ENCODE measurements around the gene GK.
"Not testable (repeated sequence)": the region's sequence is repeated elsewhere in the genome, so short reads cannot be mapped to it uniquely, and the experiment has no call there.

GK gene

DNA sequence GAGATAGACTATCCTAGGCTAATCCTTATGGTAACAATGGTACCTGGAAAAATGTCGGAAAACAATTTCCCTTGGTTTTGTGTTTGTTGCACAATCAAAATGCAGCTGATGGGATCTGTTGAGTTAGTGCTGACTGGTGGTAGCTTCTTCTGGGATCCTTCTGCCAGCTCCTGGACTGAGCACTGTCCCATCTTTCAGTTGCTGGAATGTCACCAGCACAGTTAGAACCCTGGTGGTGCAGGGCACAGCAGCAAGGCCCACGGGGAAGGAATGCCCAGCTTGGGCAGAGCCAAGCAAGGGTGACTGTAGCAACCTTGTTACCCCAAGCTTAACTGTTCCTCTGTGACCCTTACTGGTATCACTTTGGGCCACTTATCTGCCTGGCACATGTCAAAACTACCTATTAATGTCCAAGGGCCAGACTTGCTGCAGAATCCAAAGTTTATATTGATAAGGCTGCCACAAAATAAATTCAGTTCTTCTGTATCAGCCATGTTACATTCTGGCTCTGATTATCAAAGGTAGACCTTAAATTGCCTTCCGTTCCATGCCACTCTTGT is 53.1 kb downstream of the GK start:
- no peak for DNase-seq (ENCODE audit: low read depth in 2 of 2)

DNA sequence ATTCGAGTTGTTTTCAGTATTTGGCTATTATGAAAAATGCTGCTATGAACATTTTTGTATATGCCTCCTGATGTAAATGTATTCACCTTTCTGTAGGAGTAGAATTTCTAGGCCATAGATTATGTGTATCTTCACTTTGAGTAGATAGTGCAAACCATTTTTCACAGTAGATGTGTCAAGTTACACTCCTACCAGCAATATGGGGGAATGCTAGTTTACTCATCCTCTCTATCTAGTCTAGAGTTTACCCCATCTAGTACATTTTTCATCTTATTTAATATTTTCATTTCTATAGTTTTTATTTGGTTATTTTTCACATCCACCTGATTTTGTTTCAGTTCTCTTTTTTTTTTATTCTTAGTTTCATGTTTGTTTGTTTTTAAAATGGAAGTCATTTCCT is 59.0 kb downstream of the GK start:
- no peak for DNase-seq (ENCODE audit: low read depth in 2 of 2)

DNA sequence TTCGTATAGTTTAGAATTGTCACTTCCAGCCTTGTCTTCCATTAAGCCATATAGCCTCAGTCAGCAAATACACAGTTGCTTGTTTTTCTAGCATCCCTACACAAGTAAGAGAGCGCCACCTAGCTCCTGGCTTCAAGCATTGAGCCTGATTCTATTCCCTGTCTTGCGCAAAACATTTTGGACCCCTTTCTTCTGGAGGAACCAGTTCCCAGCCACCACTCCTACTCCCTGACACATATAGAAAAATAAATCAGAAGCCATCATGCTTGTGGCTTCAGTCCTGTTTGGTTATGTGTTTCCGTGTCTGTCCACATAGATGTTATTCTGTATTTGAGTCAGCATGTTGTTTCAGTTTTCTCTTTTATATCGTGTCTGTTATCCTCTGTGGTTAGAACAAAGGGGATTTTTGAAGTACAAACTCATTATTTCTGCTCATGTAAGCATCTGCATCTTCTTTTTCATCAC is 59.9 kb downstream of the GK start:
- DNase-seq (ENCODE audit: low read depth in 2 of 2) = peak; percentile 28 to 30

DNA sequence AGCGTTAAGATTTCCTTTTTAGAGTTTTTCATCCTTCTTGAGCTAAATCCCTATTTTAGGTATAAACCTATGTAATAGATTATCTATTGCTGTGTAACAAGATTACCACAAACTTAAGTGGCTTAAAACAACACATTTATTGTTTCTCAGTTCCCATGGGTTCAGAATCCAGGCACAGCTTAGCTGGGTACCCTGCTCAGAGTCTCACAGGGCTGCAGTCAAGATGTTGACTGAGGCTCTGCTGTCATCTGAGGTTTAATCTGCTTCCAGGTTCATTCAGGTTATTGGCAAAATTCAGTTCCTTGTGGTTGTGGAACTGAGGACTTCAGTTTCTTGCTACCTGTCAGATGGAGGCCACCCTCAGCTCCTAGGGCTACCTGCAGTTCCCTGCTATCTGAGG is 60.9 kb downstream of the GK start:
- DNase-seq (ENCODE audit: low read depth in 2 of 2) = no peak

DNA sequence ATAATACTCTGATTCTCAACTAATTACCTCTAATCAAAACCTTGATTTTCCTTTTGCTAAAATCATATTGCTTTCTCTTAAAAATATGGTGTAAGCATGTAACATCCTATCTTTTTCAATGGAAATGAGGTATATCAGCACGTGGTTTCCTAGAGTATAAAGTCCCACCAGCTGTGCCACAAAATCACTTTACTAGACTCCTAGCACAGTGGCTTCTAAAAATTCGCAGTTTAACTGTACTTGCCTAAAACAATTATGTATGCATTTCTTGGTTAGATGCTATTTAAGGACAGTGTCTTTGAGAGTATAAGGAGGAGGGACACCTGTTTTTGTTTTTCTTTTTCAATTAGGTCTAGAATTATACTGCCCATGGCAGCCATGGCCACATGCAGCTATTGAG is 62.8 kb downstream of the GK start:
- DNase-seq (ENCODE audit: low read depth in 2 of 2) = no peak

DNA sequence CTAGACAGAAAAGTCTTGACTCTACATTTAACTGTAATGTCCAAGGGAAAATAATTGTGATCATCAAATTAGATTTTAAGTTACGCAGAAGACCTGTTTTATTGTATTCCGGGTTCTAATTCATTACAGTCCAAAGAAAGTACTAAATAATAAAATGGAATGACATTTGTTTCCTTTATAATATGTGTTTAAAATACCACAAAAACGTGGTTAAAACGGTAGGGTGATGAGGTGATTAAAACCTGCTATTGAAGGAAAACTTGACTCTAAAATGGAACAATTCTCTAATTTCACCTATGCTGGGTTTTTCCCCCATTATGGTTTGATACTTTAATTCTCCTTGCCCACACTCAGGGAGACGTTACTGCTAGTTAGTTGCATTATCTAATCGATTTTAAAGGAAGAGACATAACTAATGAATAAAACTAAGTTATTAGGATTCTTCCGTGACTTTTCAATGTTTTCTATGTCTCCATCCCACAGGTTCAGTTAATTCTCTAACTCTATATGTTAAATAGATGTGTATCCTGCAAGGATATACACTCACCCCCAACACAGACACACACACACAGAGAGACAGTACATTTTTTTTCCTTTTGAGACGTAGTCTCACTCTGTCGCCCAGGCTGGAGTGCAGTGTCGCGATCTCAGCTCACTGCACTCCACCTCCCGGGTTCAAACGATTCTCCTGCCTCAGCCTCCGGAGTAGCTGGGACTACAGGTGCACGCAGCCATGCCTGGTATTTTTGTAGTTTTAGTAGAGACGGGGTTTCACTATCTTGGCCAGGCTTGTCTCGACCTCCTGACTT is 80.8 kb downstream of the GK start:
- DNase-seq (ENCODE audit: low read depth in 2 of 2) = no peak

DNA sequence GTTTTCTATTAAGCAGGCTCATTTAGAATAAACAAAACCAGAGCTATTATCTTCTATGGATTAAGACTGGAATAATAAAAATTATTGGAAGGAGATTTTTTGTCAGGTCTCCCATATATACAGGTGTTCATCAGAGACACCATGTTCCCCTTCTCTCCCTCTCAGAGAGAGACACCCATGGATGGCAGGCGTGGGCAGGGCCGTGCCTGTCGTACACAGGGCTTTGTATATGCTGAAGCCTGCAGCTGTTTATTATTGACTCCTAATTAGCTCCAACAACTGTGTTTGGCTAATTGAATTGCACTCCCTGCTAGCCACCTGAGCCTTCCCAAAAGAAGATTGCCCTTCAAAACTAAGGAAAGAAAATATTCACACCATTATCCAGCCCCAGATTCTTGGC is 81.6 kb downstream of the GK start:
- DNase-seq (ENCODE audit: low read depth in 2 of 2) = no peak

DNA sequence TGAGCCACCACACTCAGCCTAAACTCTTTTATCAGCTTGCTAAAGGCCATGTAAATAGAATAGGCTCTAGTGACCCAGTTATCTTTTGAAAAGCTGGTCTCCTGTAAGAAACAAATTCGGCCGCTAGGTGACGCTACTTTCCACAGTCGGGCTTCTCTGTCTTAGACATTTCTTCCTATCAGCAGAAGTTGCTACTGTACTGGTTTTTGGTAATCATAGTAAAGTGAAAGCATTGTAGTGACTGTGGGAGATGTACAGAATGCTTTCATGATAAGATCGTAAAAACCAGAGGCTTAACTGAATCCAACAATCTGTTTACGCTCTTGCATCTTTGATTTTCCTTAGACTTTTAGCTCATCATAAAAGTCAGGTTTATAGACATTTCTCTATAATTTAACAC is 82.6 kb downstream of the GK start:
- DNase-seq (ENCODE audit: low read depth in 2 of 2) = peak; percentile 18 to 26

DNA sequence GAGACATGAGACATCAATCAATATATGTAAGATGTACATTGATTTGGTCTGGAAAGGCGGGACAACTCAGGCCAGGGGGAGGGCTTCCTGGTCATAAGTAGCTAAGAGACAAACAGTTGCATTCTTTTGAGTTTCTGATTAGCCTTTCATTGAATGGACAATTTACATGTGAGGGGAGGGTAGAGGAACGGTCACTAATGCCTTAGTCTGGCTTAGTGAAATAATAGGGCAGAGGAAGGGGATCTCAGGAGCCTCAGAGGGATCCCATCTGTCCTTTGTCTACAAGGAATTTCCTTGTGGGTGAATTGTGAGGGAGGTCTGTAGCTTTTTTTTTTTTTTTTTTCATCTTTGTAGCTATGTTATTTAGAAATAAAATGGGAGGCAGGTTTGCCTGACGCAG is 88.3 kb downstream of the GK start:
- no peak for DNase-seq (ENCODE audit: low read depth in 2 of 2)

DNA sequence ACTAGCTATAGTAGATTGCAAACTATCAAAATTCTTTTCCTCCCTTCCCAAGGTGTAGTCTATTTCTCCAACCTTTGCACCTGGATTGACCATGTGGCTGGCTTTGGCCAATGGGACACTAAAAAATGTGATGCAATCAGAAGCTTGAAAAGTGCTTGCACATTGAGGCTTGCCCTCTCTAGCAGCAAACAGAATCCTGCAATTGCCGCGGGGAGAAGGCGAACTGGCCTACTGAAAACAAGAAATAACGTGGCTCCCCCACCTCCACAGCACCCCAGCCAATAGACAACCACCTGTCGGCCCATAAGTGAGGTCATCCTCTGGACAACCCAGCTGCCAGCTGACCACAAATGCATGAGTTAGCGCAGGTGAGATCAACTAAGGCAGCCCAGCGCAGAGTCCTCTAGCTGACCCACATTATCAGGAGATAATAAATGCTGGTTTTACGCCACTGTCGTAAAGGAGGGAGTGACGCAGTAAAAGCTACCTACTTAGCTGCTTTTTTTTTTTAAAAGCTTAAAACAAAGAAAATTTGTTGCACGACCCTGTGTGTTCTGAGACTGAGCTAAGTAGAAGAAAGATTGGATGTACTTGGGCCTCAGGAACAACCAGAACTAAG is 95.2 kb downstream of the GK start:
- DNase-seq (ENCODE audit: low read depth in 2 of 2) = no peak

DNA sequence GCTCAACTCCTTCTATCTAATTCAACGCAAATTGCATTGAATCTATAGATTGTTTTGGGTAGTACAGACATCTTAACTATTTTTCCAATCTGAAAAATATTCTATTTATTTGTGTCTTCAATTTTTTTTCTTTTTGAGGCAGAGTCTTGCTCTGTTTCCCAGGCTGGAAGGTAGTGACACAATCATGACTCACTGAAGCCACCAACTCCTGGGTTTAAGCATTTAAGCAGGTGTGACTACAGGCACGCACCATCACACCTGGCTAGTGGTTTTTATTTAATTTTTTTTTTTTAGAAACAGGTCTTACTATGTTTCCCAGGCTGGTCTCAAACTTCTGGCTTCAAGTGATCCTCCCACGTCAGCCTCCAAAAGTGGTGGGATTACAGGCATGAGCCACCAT is 98.3 kb downstream of the GK start:
- DNase-seq (ENCODE audit: low read depth in 2 of 2) = no peak

DNA sequence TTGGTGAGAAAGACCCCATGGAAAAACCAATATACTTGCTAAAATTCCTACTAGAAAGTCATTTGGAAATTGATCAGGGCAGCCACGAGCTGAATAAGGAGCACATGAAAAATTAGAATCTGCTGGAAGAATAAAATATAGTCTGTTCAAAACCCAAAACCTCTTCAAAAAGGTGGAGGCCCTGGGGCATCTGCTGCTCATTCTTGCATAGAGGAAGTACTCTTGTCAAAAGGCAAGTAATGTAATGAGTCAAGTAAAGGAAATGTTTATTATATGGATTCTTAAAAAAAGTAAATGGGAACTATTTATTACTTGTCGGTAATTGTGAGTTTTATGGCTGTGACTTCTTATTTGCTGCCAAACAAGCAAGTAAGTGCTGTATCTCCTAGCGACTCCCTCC is 109.5 kb downstream of the GK start:
- no peak for DNase-seq (ENCODE audit: low read depth in 2 of 2)

DNA sequence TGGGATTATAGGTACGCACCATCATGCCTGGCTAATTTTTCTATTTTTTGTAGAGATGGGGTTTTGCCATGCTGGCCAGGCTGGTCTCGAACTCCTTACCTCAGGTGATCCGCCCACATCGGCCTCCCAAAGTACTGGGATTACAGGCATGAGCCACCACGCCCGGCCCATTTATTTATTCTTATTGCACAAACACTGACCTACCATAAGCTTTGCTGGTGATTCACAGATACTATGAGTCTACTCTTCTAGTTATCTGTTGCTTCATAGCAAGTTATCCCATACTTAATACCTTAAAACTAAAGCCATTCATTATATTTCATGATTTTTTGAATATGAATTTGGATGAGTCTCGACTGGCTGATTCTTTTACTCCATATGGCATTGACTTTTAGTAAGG is 120.5 kb downstream of the GK start:
- DNase-seq (ENCODE audit: low read depth in 2 of 2) = not testable (repeated sequence)

DNA sequence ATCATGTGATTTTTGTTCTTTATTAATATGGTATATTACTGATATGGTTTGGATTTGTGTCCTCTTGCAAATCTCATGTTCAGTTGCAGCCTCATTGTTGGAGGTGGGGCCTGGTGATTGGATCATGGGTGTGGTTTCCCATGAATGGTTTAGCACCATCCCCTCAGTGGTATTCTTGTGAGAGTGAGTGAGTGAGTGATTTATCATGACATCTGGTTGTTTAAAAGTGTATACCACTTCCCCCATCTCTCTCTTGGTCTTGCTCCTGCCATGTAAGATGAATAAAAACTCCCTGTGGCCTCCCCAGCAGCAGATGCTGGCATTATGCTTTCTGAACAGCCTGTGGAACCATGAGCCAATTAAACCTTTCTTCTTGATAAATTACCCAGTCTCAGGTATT is 124.4 kb downstream of the GK start:
- DNase-seq (ENCODE audit: low read depth in 2 of 2) = no peak

DNA sequence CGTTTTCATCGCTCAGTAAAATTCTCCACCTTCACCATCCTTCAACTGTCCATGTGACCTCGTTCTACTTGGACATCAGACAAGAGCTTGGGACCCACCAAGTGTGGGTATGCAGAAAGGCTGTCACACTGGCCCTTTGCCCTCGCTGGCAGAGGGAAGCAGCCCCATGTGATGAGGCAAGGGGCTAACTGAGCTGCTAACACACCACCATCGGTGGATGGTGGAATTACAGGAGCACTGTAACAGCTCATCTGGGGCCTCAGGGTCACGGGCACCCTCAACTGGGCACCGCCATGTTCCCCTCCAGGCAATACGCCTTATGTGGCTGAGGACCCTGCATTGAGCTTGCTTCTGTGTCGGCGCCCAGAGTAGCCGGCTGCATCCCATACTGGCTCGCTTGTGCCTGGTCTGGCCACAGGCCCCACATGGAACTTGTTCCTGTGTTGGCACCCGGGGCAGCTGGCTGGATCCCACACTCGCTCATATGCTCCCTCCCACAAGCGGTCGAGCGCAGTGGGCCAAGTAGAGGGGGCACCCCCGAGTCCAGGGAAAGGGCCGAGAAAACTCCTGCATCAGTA is 126.3 kb downstream of the GK start:
- no peak for DNase-seq (ENCODE audit: low read depth in 2 of 2)
